ENCODE data around the gene HNRNPF. TPM values are rescaled to one million over a fixed set of nuclear protein-coding genes. Genes with fewer than 3 reads are reported as not detected.

HNRNPF gene
- total RNA-seq, 1 donor from 2014 or later: 175 TPM

DNA sequence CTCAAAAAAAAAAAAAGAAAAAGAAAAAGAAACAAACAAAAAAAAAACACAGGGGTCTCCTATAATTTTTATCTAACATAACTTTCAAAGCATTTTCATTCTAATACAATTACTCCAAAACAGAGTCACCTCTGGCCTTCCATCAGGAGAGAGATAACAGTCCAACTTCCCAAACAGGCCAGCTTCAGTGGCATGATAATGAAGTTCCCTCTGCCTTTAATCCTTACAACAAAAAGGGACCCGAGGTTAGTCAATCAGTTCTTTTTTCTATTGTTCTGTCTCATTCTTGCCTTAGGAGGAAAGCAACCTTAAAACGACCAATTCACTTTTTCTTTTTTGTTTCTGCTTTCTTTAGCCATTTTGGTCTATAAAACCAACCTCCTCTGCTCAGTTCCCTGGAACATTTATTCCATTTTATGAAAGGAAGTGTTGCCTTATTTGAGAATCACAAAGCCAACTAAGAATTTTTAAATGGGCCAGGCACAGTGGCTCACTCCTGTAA, 54.1 kb downstream of the HNRNPF start:
- peaks cover 6% of the 10 kb centered on the region for H3K27me3 Mint-ChIP-seq (ENCODE audit: insufficient read depth, low read depth)
- H3K27me3 ChIP-seq: no peaks in the 10 kb centered on the region
- H3K9ac ChIP-seq: no peak overlapping the region
- H3F3A ChIP-seq (ENCODE audit: low read depth): peaks cover 20% of the 10 kb centered on the region
- H3K36me3 Mint-ChIP-seq: no peaks in the 10 kb centered on the region
- peak; percentile 57 for DNase-seq (ENCODE audit: low spot score)
- no peak overlapping the region for H2AFZ ChIP-seq (replicated peaks)
- no peaks in the 10 kb centered on the region for H3K36me3 ChIP-seq
- H3K4me3 Mint-ChIP-seq: no peak overlapping the region
- H3K9me3 Mint-ChIP-seq: no peaks in the 10 kb centered on the region
- peaks cover 19% of the 10 kb centered on the region for H3K4me1 Mint-ChIP-seq
- H3K4me2 ChIP-seq: peak overlapping the region; percentile 17
- TF ChIP-seq, protein P1, sequence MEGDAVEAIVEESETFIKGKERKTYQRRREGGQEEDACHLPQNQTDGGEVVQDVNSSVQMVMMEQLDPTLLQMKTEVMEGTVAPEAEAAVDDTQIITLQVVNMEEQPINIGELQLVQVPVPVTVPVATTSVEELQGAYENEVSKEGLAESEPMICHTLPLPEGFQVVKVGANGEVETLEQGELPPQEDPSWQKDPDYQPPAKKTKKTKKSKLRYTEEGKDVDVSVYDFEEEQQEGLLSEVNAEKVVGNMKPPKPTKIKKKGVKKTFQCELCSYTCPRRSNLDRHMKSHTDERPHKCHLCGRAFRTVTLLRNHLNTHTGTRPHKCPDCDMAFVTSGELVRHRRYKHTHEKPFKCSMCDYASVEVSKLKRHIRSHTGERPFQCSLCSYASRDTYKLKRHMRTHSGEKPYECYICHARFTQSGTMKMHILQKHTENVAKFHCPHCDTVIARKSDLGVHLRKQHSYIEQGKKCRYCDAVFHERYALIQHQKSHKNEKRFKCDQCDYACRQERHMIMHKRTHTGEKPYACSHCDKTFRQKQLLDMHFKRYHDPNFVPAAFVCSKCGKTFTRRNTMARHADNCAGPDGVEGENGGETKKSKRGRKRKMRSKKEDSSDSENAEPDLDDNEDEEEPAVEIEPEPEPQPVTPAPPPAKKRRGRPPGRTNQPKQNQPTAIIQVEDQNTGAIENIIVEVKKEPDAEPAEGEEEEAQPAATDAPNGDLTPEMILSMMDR (IDR thresholded peaks at IDR 0.05): no peak
- TF ChIP-seq EZH2 (IDR thresholded peaks at IDR 0.05) (no peak), EZH2phosphoT487 (IDR thresholded peaks at IDR 0.05) (no peak)
- H3K4me3 ChIP-seq: no peak overlapping the region
- H3K27ac Mint-ChIP-seq: no peak overlapping the region
- peaks cover 2% of the 10 kb centered on the region for H4K20me1 ChIP-seq (ENCODE audit: low read depth)
- no peaks in the 10 kb centered on the region for H3K79me2 ChIP-seq (ENCODE audit: low read depth)
- H3K27ac ChIP-seq: no peak overlapping the region
- H3K9me3 ChIP-seq (ENCODE audit: low read depth): no peaks in the 10 kb centered on the region
- peaks cover 18% of the 10 kb centered on the region for H3K4me1 ChIP-seq

DNA sequence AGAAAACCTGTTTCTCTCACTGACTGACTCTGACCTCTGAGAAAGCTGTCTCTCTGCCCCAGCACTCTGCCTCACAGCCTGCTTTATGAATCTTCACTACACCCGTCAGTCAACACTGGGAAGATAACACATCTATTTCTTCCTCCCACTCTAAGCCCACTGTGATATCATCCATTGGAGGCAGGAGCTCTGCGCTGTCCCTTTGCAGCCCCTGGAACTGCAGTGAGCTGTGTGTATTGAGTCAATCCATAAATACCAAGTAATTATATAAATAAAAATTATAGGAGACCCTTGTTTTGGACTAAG, 54.7 kb downstream of the HNRNPF start:
- no peak overlapping the region for H3K4me3 ChIP-seq
- no peaks in the 10 kb centered on the region for H3K9me3 ChIP-seq (ENCODE audit: low read depth)
- H3F3A ChIP-seq (ENCODE audit: low read depth): peaks cover 20% of the 10 kb centered on the region
- H3K36me3 ChIP-seq: no peaks in the 10 kb centered on the region
- Mint-ChIP-seq H3K4me1 (peaks cover 19% of the 10 kb centered on the region), H3K4me3 (no peak overlapping the region), H3K27me3 (ENCODE audit: insufficient read depth, low read depth) (peaks cover 6% of the 10 kb centered on the region), H3K9me3 (no peaks in the 10 kb centered on the region), H3K27ac (peak overlapping the region; percentile 18), H3K36me3 (no peaks in the 10 kb centered on the region)
- peaks cover 18% of the 10 kb centered on the region for H3K4me1 ChIP-seq
- H3K4me2 ChIP-seq: no peak overlapping the region
- H2AFZ ChIP-seq (replicated peaks): no peak overlapping the region
- no peaks in the 10 kb centered on the region for H3K27me3 ChIP-seq
- TF ChIP-seq EZH2phosphoT487 (IDR thresholded peaks at IDR 0.05): no peak
- no peak for TF ChIP-seq EZH2 (IDR thresholded peaks at IDR 0.05)
- TF ChIP-seq, protein P1 (IDR thresholded peaks at IDR 0.05): no peak
- H3K79me2 ChIP-seq (ENCODE audit: low read depth): no peaks in the 10 kb centered on the region
- DNase-seq (ENCODE audit: low spot score): no peak
- no peak overlapping the region for H3K27ac ChIP-seq
- peaks cover 2% of the 10 kb centered on the region for H4K20me1 ChIP-seq (ENCODE audit: low read depth)
- no peak overlapping the region for H3K9ac ChIP-seq

GRCh38 chr10:43353495-43354329, 55.3 kb downstream of the HNRNPF start:
- Histone ChIP-seq H3F3A (ENCODE audit: low read depth) (peaks cover 20% of the 10 kb centered on the region), H3K79me2 (ENCODE audit: low read depth) (no peaks in the 10 kb centered on the region), H4K20me1 (ENCODE audit: low read depth) (peaks cover 2% of the 10 kb centered on the region), H3K4me2 (no peak overlapping the region), H3K36me3 (no peaks in the 10 kb centered on the region), H3K9ac (no peak overlapping the region), H3K9me3 (ENCODE audit: low read depth) (no peaks in the 10 kb centered on the region), H3K4me3 (no peak overlapping the region), H3K27ac (no peak overlapping the region), H3K4me1 (peaks cover 18% of the 10 kb centered on the region), H3K27me3 (no peaks in the 10 kb centered on the region), H2AFZ (replicated peaks) (no peak overlapping the region)
- Mint-ChIP-seq H3K27ac (peak overlapping the region; percentile 18), H3K27me3 (ENCODE audit: insufficient read depth, low read depth) (peaks cover 6% of the 10 kb centered on the region), H3K36me3 (no peaks in the 10 kb centered on the region), H3K4me3 (no peak overlapping the region), H3K9me3 (no peaks in the 10 kb centered on the region), H3K4me1 (peaks cover 19% of the 10 kb centered on the region)
- TF ChIP-seq, protein P1 (IDR thresholded peaks at IDR 0.05): no peak
- TF ChIP-seq EZH2phosphoT487 (IDR thresholded peaks at IDR 0.05) (no peak), EZH2 (IDR thresholded peaks at IDR 0.05) (no peak)
- no peak for DNase-seq (ENCODE audit: low spot score)

Data from neural progenitor cell (in vitro differentiated cells).